ENCODE measurements around the gene DUXB. TPM values are rescaled to one million over a fixed set of nuclear protein-coding genes. Genes with fewer than 3 reads are reported as not detected.

DUXB gene
- polyA plus RNA-seq (ENCODE audit: insufficient read length in 4 of 4) = under 1 TPM in 2 of 4 donors, not detected in 2; 0.18 to 0.25 TPM

GRCh38 chr16:75701361-75701760 is at the start of gene DUXB:
Gene DUXB, minus strand, starts transcription at chr16:75701461. Its CDS starts 43 bp downstream, at chr16:75701418.
- DNase-seq (ENCODE audit: low read depth in 4 of 4, low spot score in 2 of 4) = no peak

- no peak for DNase-seq (ENCODE audit: low read depth in 4 of 4, low spot score in 2 of 4)
Measured at GRCh38 chr16:75750528-75750927, 49.3 kb upstream of the DUXB start.

GRCh38 chr16:75746359-75746758 is 45.1 kb upstream of the DUXB start:
- no peak for DNase-seq (ENCODE audit: low read depth in 4 of 4, low spot score in 2 of 4)

GRCh38 chr16:75745823-75746222 is 44.6 kb upstream of the DUXB start:
- DNase-seq (ENCODE audit: low read depth in 4 of 4, low spot score in 2 of 4) = no peak

- no peak for DNase-seq (ENCODE audit: low read depth in 4 of 4, low spot score in 2 of 4)
Measured at GRCh38 chr16:75745242-75745641, 44.0 kb upstream of the DUXB start.

GRCh38 chr16:75742424-75743047 is 41.3 kb upstream of the DUXB start:
- no peak for DNase-seq (ENCODE audit: low read depth in 4 of 4, low spot score in 2 of 4)

- peak; percentile 13 to 56 (median 47) for DNase-seq (ENCODE audit: low read depth in 4 of 4, low spot score in 2 of 4)
Measured at GRCh38 chr16:75733305-75734211, 32.3 kb upstream of the DUXB start.

- no peak for DNase-seq (ENCODE audit: low read depth in 4 of 4, low spot score in 2 of 4)
Measured at GRCh38 chr16:75732871-75733270, 31.6 kb upstream of the DUXB start.

GRCh38 chr16:75727221-75727620 is 26.0 kb upstream of the DUXB start:
- DNase-seq (ENCODE audit: low read depth in 4 of 4, low spot score in 2 of 4) = no peak

- no peak for DNase-seq (ENCODE audit: low read depth in 4 of 4, low spot score in 2 of 4)
Measured at GRCh38 chr16:75726390-75726789, 25.1 kb upstream of the DUXB start, which contains the start of gene CPHXL. Gene CPHXL, minus strand, starts transcription at chr16:75726490. Its CDS starts 48 bp downstream, at chr16:75726442.

- no peak for DNase-seq (ENCODE audit: low read depth in 4 of 4, low spot score in 2 of 4)
Measured at GRCh38 chr16:75718452-75718851, 17.2 kb upstream of the DUXB start.

- DNase-seq (ENCODE audit: low read depth in 4 of 4, low spot score in 2 of 4) = no peak
Measured at GRCh38 chr16:75714661-75715060, 13.4 kb upstream of the DUXB start.

GRCh38 chr16:75710344-75710743 is 9.1 kb upstream of the DUXB start:
- no peak for DNase-seq (ENCODE audit: low read depth in 4 of 4, low spot score in 2 of 4)

- no peak for DNase-seq (ENCODE audit: low read depth in 4 of 4, low spot score in 2 of 4)
Measured at GRCh38 chr16:75703306-75703705, 2.0 kb upstream of the DUXB start.

- no peak for DNase-seq (ENCODE audit: low read depth in 4 of 4, low spot score in 2 of 4)
Measured at GRCh38 chr16:75702242-75702641, 981 bp upstream of the DUXB start.

- DNase-seq (ENCODE audit: low read depth in 4 of 4, low spot score in 2 of 4) = no peak
Measured at GRCh38 chr16:75697571-75697970, 3.7 kb downstream of the DUXB start.

- DNase-seq (ENCODE audit: low read depth in 4 of 4, low spot score in 2 of 4) = no peak
Measured at GRCh38 chr16:75695708-75696107, 5.6 kb downstream of the DUXB start.

GRCh38 chr16:75687361-75687760 is 13.9 kb downstream of the DUXB start:
- DNase-seq (ENCODE audit: low read depth in 4 of 4, low spot score in 2 of 4) = no peak

GRCh38 chr16:75682308-75682707 is 19.0 kb downstream of the DUXB start:
- no peak for DNase-seq (ENCODE audit: low read depth in 4 of 4, low spot score in 2 of 4)

GRCh38 chr16:75679366-75679765 is 21.9 kb downstream of the DUXB start:
- DNase-seq (ENCODE audit: low read depth in 4 of 4, low spot score in 2 of 4) = no peak

- no peak for DNase-seq (ENCODE audit: low read depth in 4 of 4, low spot score in 2 of 4)
Measured at GRCh38 chr16:75676909-75677308, 24.4 kb downstream of the DUXB start, which contains the start of gene CPHXL2. Gene CPHXL2, minus strand, starts transcription at chr16:75677009. Its CDS starts 10 bp downstream, at chr16:75676999.

GRCh38 chr16:75667503-75667902 is 33.8 kb downstream of the DUXB start:
- no peak for DNase-seq (ENCODE audit: low read depth in 4 of 4, low spot score in 2 of 4)

Data from left renal cortex interstitium (tissue), 4 donors.